HG02588 (cell line): ENCODE data around the gene NHERF1.

ENCODE experiments used
- ATAC-seq: cut with Tn5 transposase; IDR thresholded peaks from one replicate; pipeline ENCODE4 v1.9.1; 2021; ENCODE audit warnings: mild to moderate bottlenecking, moderate library complexity; ENCODE audit not compliant: unreplicated experiment

Gene NHERF1

GRCh38 chr17:74732042-74732867 lies 16.2 kb upstream of the NHERF1 start:
- ATAC-seq = no peak

GRCh38 chr17:74733365-74734122 lies 14.9 kb upstream of the NHERF1 start:
- ATAC-seq = no peak

- ATAC-seq = no peak
These were observed 14.2 kb upstream of the NHERF1 start for GRCh38 chr17:74734256-74734655.

- no peak for ATAC-seq
These were observed 11.7 kb upstream of the NHERF1 start, which contains the start of gene RAB37 for GRCh38 chr17:74736513-74737298. Gene RAB37 (plus strand): TSS chr17:74737256. CDS start chr17:74737273, 17 bp downstream.

GRCh38 chr17:74737299-74738050 lies 11.0 kb upstream of the NHERF1 start:
- ATAC-seq = no peak

GRCh38 chr17:74738051-74738996 lies 10.1 kb upstream of the NHERF1 start:
- peak; percentile 44 for ATAC-seq

- no peak for ATAC-seq
These were observed 9.1 kb upstream of the NHERF1 start for GRCh38 chr17:74739227-74739831.

- no peak for ATAC-seq
These were observed 8.3 kb upstream of the NHERF1 start for GRCh38 chr17:74740173-74740572.

- ATAC-seq = no peak
These were observed 7.6 kb upstream of the NHERF1 start for GRCh38 chr17:74740641-74741387.

GRCh38 chr17:74742153-74742515 lies 6.3 kb upstream of the NHERF1 start:
- no peak for ATAC-seq

GRCh38 chr17:74742978-74743545 lies 5.4 kb upstream of the NHERF1 start:
- no peak for ATAC-seq

GRCh38 chr17:74743755-74744154 lies 4.7 kb upstream of the NHERF1 start:
- ATAC-seq = no peak

GRCh38 chr17:74744349-74744713 lies 4.1 kb upstream of the NHERF1 start:
- no peak for ATAC-seq

- no peak for ATAC-seq
These were observed 3.5 kb upstream of the NHERF1 start for GRCh38 chr17:74744714-74745547.

- no peak for ATAC-seq
These were observed 2.8 kb upstream of the NHERF1 start for GRCh38 chr17:74745548-74746177.

- ATAC-seq = no peak
These were observed 2.1 kb upstream of the NHERF1 start for GRCh38 chr17:74746376-74746775.

GRCh38 chr17:74746922-74747321 lies 1.5 kb upstream of the NHERF1 start:
- ATAC-seq = no peak
